ENCODE results near the gene LARP6. TPM values are rescaled to one million over a fixed set of nuclear protein-coding genes. Genes with fewer than 3 reads are reported as not detected.

LARP6 gene
- total RNA-seq, 1 experiment from 2014 or later = 35.9 TPM

- DNase-seq (ENCODE audit: low read depth, low spot score) (no peak), ATAC-seq (peak; percentile 3; the same call in 1 of the 2 replicates)
- Histone ChIP-seq H3K4me2 (ENCODE audit: low read length) (peak overlapping the region; percentile 61), H3K27me3 (ENCODE audit: insufficient read depth, low read length) (no peaks in the 10 kb centered on the region), H3K4me1 (ENCODE audit: control insufficient read depth in 1 of 2, insufficient read depth in 2 of 2, low read length in 2 of 2) (peaks cover 12 to 53% of the 10 kb centered on the region in 2 experiments), H3K27ac (ENCODE audit: low read depth, low read length) (no peak overlapping the region; the same call in 1 of the 2 replicates), H3K9ac (ENCODE audit: low read length) (no peak overlapping the region), H3K4me3 (replicated peaks in 1 of 2; ENCODE audit: low read depth in 1 of 2, low read length in 2 of 2) (peak overlapping the region in 1 of 2 experiments; percentile 32; a peak in 1 of 4 replicates), H3K36me3 (ENCODE audit: control insufficient read depth in 1 of 2, insufficient read depth in 2 of 2, low read length in 2 of 2) (no peaks in the 10 kb centered on the region), H3K9me2 (ENCODE audit: insufficient read depth) (no peaks in the 10 kb centered on the region), H3K79me2 (ENCODE audit: insufficient read depth, low read length) (no peaks in the 10 kb centered on the region), H2AFZ (ENCODE audit: low read depth, low read length, poor library complexity, severe bottlenecking) (peak overlapping the region; percentile 95), H4K20me1 (ENCODE audit: insufficient read depth) (no peaks in the 10 kb centered on the region), H3K9me3 (ENCODE audit: control insufficient read depth in 1 of 2, insufficient read depth in 1 of 2, low read depth in 1 of 2, low read length in 2 of 2) (no peaks in the 10 kb centered on the region)
- TF ChIP-seq CTCF (IDR thresholded peaks at IDR 0.05 in 2 of 3, conservative IDR thresholded peaks at IDR 0.05 in 1 of 3; ENCODE audit: borderline replicate concordance in 1 of 3, insufficient read depth in 1 of 3, low read depth in 2 of 3, low read length in 2 of 3) (no peak), EZH2 (IDR thresholded peaks at IDR 0.05) (no peak), SP1 (IDR thresholded peaks at IDR 0.05; ENCODE audit: low read depth) (no peak; the same call in 1 of the 2 replicates), ZBTB33 (IDR thresholded peaks at IDR 0.05; ENCODE audit: extremely low read depth, insufficient replicate concordance, low read length) (no peak), EZH2phosphoT487 (IDR thresholded peaks at IDR 0.05; ENCODE audit: borderline replicate concordance) (no peak)
- BruUV-seq (replicated peaks) = no TSS peak
- intact Hi-C loops (cut with micrococcal nuclease) = no loop called here
- RAD21 ChIA-PET (ENCODE audit: low non-redundant PET in 1 of 2, low total read pairs in 2 of 2, uncharacterized antibody in 2 of 2, unreplicated experiment in 2 of 2) = interaction anchor here in 1 of 2 experiments (0.7 kb wide), 1 partner anchor 8 kb away, joined by 3 read pairs; no protein-coding TSS in a partner anchor
- POLR2A ChIA-PET = no interaction called here
- CTCF ChIA-PET = interaction anchor here (0.9 to 1.2 kb wide), 4 partner anchors 9 to 60 kb away, joined by 3 to 4 read pairs (median 3); no protein-coding TSS in a partner anchor
Observed at GRCh38 chr15:70783041-70783440, 70.9 kb downstream of the LARP6 start.

Data from HCT116 (cell line).